Measurements from ENCODE around the gene TMEM182.

Gene TMEM182

GRCh38 chr2:102803041-102803896 lies 41.4 kb downstream of the TMEM182 start:
- no peak for FAIRE-seq

- no peak for FAIRE-seq
These were observed 42.0 kb downstream of the TMEM182 start for GRCh38 chr2:102803897-102804217.

- no peak for FAIRE-seq
These were observed 44.5 kb downstream of the TMEM182 start for GRCh38 chr2:102806250-102806837.

GRCh38 chr2:102809291-102810189 lies 47.7 kb downstream of the TMEM182 start:
- FAIRE-seq = no peak

GRCh38 chr2:102815285-102815684 lies 53.5 kb downstream of the TMEM182 start:
- no peak for FAIRE-seq

GRCh38 chr2:102826904-102827303 lies 65.1 kb downstream of the TMEM182 start:
- FAIRE-seq = no peak

GRCh38 chr2:102832789-102833188 lies 71.0 kb downstream of the TMEM182 start:
- no peak for FAIRE-seq

- FAIRE-seq = no peak
These were observed 72.9 kb downstream of the TMEM182 start for GRCh38 chr2:102834523-102835273.

GRCh38 chr2:102837626-102838198 lies 75.9 kb downstream of the TMEM182 start:
- FAIRE-seq = no peak

- FAIRE-seq = no peak
These were observed 78.0 kb downstream of the TMEM182 start for GRCh38 chr2:102839668-102840388.

- no peak for FAIRE-seq
These were observed 79.4 kb downstream of the TMEM182 start for GRCh38 chr2:102841107-102841840.

GRCh38 chr2:102843764-102844443 lies 82.1 kb downstream of the TMEM182 start:
- FAIRE-seq = no peak

GRCh38 chr2:102844911-102845310 lies 83.1 kb downstream of the TMEM182 start:
- FAIRE-seq = no peak

GRCh38 chr2:102848366-102848839 lies 86.6 kb downstream of the TMEM182 start:
- FAIRE-seq = no peak

- FAIRE-seq = no peak
These were observed 89.1 kb downstream of the TMEM182 start for GRCh38 chr2:102850888-102851287.

- no peak for FAIRE-seq
These were observed 91.0 kb downstream of the TMEM182 start for GRCh38 chr2:102852867-102853266.

Measured in G401.6 (cell line).